ENCODE results near the gene SELENOK.
"Not testable (repeated sequence)": the region's sequence is repeated elsewhere in the genome, so short reads cannot be mapped to it uniquely, and the experiment has no call there.

Gene SELENOK

DNA sequence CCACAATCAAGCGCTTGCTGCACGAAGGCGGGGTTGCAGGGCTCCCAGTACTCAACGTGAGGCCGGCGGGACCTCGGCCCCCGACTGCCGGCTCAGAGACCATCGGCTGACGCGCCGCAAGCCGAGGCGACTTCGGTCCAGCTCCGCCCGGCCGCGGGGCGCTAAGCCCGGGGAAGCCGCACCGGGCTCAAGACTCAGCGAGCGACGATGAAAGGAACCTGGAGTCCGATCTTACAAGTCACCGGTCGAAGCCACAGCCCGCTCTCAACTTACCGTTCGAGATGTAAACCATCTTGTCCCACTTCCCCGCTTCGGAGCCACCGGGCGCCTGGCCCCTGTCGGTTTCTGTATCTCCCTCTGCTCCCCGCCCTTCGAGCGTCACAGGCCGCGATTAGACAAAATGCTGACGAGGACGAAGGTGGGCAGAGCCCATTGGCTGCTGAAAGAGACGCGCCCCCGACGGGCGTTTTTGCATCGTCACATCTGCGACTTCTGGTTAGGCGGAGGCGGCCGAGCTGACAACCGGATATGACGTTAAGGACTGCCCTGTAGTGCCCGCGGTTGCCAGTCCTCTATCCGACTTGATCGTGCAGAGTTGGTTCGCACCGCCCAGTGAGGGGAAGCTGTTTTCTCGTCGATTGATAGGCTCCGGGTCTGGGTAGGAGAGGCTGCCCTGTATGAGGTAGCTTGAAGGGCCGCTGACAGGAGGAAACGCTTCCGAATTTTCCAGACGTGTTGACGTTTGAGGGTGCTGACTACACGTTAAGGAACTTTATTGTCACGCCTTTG is at the start of gene SELENOK:
TSS of gene SELENOK (minus strand) at position 363 of the 789 bp plus-strand sequence.
- peak; percentile 98 for DNase-seq
- in situ Hi-C loops (cut with HindIII; ENCODE audit: low pct_ligation_motif_present, low pct_unique_long_range_greater_than_20kb, low sequenced_read_pairs), result no loop called here

DNA sequence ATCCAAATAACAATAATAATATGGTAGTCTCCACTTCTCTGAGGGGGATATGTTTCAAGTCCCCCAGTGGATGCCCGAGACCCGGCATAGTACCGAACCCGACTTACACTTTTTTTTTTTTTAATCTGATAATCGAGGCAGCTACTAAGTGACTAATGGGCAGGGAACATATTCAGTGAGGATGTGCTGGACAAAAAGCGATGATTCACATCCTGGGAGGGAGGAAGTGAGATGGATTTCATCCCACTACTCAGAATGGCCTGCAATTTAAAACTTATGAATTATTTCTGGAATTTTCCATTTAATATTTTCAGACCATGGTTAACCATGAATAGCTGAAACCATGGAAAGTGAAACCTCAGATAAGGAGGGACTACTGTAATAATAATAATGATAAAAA is 49.5 kb upstream of the SELENOK start:
- in situ Hi-C loops (cut with HindIII; ENCODE audit: low pct_ligation_motif_present, low pct_unique_long_range_greater_than_20kb, low sequenced_read_pairs), result no loop called here
- peak; percentile 39 for DNase-seq

DNA sequence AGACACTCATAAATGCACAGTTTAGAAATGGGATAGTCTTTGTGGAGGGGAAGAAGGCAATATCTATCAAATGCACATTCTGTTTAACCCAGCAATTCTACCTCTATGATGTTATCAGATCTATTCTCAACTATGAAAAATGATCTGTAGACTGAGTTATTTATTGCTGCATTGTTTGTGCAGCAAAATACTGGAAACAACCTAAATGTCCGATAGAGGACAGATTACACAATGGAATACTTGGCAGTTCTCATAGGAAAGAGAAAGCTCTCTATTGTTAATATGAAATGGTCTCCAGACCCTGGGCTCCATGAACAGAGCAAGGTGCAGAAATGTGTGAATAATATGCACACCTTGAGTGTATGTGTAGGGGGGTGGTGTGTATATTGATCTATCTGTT is 49.0 kb upstream of the SELENOK start:
- in situ Hi-C loops (cut with HindIII; ENCODE audit: low pct_ligation_motif_present, low pct_unique_long_range_greater_than_20kb, low sequenced_read_pairs), result no loop called here
- DNase-seq, result no peak

DNA sequence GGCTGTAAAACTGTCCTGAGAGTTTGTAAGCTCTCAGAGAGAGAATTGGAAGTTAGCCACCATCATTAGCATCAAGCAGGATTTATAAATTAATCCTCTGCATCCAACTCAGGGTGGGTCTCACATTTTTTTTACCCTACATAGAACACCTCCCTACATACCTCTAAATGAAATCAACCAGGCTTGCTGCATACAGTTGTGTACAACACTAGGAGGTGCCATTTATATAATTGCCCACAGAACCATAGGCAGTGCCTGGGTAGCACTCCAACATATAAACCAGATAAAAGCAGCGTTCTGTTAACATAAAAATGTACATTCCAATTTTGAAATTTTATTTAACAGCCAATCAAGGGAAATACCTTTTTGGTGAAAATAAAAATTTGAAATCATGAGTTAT is 48.2 kb upstream of the SELENOK start:
- DNase-seq, result no peak
- in situ Hi-C loops (cut with HindIII; ENCODE audit: low pct_ligation_motif_present, low pct_unique_long_range_greater_than_20kb, low sequenced_read_pairs), result no loop called here

DNA sequence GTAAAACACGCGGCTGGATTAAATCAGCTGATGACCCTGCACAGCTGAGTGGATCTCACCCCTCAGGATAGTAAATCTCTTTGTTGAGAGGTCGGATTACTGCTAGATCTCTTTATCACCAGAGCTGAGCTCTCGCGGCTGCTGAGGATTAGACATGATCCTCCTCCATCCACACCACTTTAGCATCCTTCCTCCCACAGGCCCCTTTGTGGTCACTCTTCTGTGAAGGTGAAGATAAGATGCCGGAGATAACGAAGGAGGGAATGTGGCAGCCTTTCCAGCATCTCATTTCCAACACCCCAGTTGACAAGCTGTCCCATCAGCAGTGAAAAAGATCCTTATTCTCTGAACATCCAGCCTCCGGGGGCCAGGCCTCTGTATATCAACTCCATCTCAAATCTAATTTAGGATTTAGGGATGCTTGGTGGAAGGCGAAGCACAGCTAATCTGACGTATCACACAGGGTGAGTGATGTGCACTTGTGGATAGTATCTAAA is 47.5 kb upstream of the SELENOK start:
- in situ Hi-C loops (cut with HindIII; ENCODE audit: low pct_ligation_motif_present, low pct_unique_long_range_greater_than_20kb, low sequenced_read_pairs), result no loop called here

DNA sequence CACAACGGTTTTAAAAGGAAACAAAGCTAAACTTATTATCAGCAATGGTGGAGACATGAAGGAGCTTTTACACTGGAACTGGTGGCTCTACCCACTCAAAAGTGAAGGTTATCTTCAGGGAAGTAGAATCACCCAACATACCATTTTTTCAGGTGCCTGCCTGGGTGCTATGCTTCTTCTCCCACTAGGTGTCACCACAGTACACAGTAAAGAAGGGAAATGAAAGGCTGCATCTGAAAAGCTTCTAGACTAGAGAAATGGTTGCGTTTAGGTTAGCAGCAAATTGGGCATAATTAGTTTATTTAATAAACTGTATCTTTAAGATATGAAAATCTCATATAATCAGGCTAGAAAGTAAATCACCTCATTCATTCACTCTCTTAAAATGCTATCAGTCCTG is 47.0 kb upstream of the SELENOK start:
- in situ Hi-C loops (cut with HindIII; ENCODE audit: low pct_ligation_motif_present, low pct_unique_long_range_greater_than_20kb, low sequenced_read_pairs), result no loop called here
- peak; percentile 54 for DNase-seq

More for the DNA sequence above, 47.5 kb upstream of the SELENOK start:
- DNase-seq, result no peak

DNA sequence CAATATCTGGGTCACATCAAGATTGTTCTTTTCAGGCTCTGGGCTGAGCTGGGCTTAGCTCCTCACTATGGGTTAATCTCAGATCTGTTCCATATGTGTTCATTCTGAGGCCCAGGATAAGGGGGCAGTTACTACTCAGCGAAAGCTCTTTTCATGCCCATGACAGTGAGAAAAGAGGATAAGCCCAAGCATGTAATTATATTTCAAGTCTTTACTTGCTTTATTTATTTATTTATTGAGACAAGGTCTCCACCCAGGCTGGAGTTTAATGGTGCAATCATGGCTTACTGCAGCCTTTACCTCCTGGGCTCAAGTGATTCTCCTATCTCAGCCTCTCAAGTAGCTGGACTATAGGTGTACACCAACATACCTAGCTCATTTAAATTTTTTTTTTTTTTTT is 44.7 kb upstream of the SELENOK start:
- DNase-seq, result no peak
- in situ Hi-C loops (cut with HindIII; ENCODE audit: low pct_ligation_motif_present, low pct_unique_long_range_greater_than_20kb, low sequenced_read_pairs), result no loop called here

DNA sequence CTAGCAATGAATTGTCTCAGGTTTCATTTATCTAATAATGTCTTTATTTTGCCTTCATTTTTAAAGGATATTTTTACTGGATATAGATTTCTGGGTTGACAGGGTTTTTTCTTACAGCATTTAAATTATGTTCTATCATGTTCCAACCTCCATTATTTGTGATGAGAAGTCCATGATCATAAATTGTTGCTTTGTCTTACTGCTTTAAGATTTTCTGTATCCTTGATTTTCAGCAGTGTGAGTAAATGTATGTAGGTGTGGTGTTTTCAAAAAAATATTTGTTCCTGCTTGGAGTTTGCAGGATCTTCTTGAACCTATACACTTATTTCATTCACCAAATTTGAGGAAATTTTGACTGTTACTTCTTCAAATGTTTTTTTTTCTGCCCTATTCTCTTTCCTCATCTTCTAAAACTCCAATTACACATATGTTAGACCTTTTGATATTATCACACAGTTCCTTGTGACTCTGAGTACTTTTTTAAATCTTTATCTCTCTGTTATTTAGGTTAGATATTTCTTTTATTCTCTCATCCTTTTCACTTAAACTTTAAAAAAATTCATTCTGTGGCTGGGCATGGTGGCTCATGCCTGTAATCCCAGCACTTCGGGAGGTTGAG is 43.7 kb upstream of the SELENOK start:
- in situ Hi-C loops (cut with HindIII; ENCODE audit: low pct_ligation_motif_present, low pct_unique_long_range_greater_than_20kb, low sequenced_read_pairs), result no loop called here
- DNase-seq, result no peak

DNA sequence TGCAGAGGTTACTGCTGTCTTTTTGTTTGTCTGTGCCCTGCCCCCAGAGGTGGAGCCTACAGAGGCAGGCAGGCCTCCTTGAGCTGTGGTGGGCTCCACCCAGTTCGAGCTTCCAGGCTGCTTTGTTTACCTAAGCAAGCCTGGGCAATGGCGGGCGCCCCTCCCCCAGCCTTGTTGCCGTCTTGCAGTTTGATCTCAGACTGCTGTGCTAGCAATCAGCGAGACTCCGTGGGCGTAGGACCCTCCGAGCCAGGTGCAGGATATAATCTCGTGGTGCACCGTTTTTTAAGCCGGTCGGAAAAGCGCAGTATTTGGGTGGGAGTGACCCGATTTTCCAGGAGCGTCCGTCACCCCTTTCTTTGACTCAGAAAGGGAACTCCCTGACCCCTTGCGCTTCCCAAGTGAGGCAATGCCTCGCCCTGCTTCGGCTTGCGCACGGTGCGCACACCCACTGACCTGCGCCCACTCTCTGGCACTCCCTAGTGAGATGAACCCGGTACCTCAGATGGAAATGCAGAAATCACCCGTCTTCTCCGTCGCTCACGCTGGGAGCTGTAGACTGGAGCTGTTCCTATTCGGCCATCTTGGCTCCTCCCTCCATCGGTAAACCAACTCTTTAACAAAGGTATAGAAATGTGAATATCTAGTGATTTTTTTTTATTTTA is 35.7 kb upstream of the SELENOK start:
- DNase-seq; in situ Hi-C loops (cut with HindIII; ENCODE audit: low pct_ligation_motif_present, low pct_unique_long_range_greater_than_20kb, low sequenced_read_pairs): not testable (repeated sequence)

DNA sequence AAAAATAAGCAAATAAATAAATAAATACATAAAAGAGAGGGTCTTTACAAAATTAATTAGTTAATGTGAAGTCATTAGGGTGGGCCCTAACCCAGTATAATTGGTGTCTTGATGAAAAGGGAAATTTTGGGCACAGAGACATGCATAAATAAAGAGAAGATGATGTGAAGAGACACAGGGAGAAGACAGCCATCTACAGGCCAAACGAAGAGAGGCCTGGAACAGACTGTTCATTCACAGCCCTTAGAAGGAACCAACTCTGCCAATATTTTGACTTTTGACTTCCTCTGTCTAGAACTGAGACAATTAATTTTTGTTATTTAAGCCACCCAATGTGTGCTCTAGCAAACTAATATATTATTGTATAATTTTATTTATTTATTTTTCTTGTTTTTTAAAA is 29.6 kb upstream of the SELENOK start:
- in situ Hi-C loops (cut with HindIII; ENCODE audit: low pct_ligation_motif_present, low pct_unique_long_range_greater_than_20kb, low sequenced_read_pairs), result no loop called here

DNA sequence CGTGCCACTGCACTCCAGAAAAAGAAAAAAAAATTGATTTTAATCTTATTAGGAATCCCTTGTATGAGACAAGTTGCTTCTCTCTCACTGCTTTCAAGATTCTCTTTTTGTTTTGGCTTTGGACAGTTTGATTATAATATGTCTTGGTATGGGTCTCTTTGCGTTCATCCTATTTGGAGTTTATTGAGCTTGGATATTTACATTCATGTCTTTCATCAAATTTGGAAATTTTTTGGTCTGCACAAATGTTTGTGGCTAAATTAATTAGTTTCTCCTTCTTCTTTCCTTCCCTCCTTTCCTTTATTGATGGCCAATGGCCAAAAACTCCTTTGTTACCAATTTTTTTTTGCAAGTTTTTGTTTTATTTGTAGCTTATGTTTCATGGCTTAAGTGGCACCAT is 28.1 kb upstream of the SELENOK start:
- no peak for DNase-seq
- in situ Hi-C loops (cut with HindIII; ENCODE audit: low pct_ligation_motif_present, low pct_unique_long_range_greater_than_20kb, low sequenced_read_pairs), result no loop called here

More for the DNA sequence above, 29.6 kb upstream of the SELENOK start:
- peak; percentile 20 for DNase-seq

DNA sequence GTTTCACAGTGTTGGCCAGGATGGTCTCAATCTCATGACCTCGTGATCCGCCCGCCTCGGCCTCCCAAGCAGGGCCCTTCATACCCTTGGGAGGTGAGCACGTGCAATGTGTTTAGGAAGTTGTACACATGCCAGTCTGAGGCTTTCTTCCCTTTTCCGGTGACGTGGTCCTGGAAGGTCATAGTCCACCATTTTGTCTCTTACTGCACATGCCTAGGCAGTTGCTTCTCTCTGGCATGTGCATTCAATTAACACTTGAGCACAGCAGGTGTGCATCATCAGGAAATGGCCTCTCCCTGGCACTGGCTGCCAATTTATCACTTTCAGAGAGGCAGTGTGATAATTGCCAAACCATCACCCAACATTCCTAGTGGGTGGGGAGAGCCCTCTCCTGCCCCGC is 21.7 kb upstream of the SELENOK start:
- no peak for DNase-seq
- in situ Hi-C loops (cut with HindIII; ENCODE audit: low pct_ligation_motif_present, low pct_unique_long_range_greater_than_20kb, low sequenced_read_pairs), result no loop called here

DNA sequence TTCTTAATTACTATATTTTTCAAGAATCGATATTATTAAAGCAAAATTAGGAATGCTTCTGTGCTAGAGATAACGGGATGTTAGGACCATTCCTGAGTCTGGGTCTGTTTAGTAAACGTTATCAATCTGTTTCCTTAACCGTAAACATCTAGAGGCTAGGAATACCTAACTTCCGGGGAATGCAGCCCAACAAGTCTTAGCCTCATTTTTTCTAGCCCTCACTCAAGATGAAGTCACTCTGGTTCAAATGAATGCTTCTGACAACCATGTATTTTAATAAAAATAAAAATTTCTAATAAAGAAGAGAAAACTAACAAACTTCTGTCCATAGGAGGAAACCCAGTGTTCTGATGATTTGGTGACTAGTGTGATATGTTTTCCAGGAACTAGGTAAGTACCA is 11.1 kb upstream of the SELENOK start:
- in situ Hi-C loops (cut with HindIII; ENCODE audit: low pct_ligation_motif_present, low pct_unique_long_range_greater_than_20kb, low sequenced_read_pairs), result no loop called here
- no peak for DNase-seq

DNA sequence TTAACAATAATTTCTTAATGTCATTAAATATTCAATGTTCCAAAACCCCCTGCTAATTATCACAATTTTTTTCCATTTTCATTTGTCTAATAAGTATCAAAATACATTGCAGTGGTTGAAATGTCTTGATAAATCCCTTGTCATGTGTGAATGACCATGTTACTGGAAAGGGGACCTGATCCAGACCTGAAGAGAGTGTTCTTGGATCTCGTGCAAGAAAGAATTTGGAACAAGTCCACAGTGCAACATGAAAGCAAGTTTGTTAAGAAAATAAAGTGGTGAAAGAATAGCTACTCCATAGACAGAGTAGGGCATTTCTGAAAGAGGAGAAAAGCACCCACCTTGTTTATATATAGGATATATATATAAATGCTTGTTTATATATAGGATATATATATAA is 10.4 kb upstream of the SELENOK start:
- in situ Hi-C loops (cut with HindIII; ENCODE audit: low pct_ligation_motif_present, low pct_unique_long_range_greater_than_20kb, low sequenced_read_pairs), result no loop called here
- no peak for DNase-seq

DNA sequence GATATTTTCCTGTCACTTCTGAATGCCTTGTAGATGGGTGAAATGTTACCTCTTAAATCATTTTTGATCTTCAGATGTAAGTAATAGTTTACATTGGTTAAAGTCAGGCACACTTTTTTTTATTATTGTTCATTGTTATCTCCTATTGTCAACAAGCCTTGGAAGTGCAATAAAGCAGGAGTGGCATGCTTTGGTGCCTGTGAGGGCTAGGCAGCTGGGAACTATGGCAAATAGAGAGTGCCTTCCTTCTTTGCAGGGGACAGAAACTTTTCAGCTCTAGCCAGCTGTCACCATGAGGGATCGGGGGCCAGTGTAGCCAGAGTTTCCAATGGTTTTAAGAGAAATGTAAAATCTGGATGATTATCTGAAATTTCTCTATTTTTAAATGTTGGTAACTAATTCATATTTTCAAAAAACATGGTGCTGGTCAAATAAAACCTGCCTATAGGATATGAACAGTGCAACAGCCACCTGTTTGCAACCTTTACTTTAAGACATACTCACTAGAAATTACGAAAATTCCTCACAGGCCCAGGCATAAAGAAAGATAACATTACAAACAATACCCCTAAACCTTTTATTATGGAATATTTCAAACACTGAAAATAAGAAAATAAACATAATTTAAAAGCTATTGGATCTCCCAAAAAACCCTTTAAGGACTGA is 9.1 kb upstream of the SELENOK start:
- in situ Hi-C loops (cut with HindIII; ENCODE audit: low pct_ligation_motif_present, low pct_unique_long_range_greater_than_20kb, low sequenced_read_pairs), result no loop called here
- no peak for DNase-seq

DNA sequence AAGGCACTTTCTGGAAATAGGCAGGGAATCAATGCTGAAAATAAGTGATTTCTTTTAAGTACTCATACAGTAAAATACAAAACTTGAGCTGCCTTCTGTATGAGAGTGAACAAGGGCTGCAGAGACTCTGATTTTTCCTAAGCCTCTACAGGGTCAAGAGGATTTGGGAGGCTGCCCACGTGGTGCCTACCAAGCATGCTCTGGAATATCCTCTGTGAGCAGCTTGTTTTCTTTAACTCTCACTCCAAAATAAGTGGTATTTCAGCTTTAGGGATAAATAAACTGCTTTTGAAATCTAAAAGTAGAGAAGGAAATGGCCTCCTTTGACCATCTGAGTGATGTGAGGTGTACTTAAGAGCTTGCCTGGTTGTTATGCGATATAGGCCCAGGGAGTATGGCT is 8.1 kb upstream of the SELENOK start:
- in situ Hi-C loops (cut with HindIII; ENCODE audit: low pct_ligation_motif_present, low pct_unique_long_range_greater_than_20kb, low sequenced_read_pairs), result no loop called here
- DNase-seq, result no peak

DNA sequence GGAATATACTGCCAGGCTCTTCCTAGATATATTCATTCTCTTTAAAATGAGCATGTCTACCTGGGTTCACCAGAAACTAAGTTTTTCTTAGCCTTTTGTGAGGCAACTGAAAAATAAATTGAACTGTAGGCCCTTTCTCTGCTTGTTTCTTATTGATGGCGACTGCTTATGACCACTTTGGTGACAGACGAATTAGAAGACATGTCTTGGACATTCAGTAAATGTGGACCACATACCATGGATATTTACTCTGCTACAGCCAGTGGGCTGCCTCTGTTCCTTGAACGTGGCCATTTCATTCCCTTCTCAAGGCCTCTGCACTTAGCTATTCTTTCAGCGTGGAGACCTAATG is 603 bp upstream of the SELENOK start:
- DNase-seq, result no peak
- in situ Hi-C loops (cut with HindIII; ENCODE audit: low pct_ligation_motif_present, low pct_unique_long_range_greater_than_20kb, low sequenced_read_pairs), result no loop called here

DNA sequence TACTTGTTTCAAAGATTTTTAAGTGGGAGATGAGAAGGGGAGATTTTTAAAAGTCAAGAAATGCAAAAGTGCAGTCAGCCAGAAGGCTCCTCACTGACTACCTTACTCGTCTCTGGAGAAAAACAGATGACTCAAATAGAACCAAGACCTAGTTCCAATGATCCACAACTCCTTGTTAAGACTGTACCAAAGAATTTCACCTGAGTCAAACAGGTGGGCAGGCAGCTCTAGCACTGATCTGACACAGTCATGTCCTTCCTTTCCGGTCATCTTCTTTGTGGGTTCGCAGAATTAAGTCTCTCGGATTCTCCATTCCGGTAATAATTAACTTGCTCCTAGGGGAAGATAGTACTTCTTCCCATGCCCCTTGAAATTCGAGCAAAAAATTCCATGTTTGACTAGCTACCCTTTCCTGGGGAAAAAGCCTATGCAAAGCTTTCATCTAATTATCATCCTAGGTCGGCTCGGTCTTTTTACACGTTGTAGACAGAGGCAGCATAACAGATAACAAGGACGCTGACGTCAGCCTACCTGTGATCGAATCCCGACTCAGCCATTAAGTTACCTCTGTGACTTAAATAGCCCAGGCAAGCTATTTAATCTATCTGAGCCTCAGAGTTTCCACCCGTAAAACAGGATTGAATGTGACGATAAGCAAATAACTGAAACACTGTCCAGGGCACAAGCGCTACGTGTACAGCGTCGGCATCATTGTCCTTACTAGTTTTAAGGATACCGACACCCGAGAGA is 758 bp downstream of the SELENOK start:
- peak; percentile 42 for DNase-seq
- in situ Hi-C loops (cut with HindIII; ENCODE audit: low pct_ligation_motif_present, low pct_unique_long_range_greater_than_20kb, low sequenced_read_pairs), result no loop called here

DNA sequence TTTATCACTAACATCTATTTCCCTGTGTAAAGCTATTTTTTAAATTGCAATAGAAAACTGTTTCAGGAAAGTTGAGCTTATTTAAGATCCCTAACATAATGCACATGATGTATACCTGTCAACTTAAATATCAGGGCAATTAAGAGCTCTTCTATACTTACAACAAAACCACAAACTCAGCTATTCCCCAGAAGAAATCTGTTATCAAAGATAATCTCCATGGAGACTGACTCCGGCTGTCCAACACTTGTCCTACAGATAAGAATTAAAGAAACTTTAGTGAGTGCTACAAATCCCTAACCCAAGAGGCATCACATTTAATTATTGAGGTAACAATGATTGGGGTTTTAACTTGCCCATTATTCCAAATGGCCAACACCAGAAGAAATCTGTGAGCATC is 3.4 kb downstream of the SELENOK start:
- in situ Hi-C loops (cut with HindIII; ENCODE audit: low pct_ligation_motif_present, low pct_unique_long_range_greater_than_20kb, low sequenced_read_pairs), result no loop called here
- no peak for DNase-seq

All from ACHN (cell line).